ENCODE results near the gene LUM. TPM values are rescaled to one million over a fixed set of nuclear protein-coding genes. Genes with fewer than 3 reads are reported as not detected.

Gene LUM
- total and polyA plus RNA-seq, 2 donors (not counting 3 experiments of a cell fraction or from before 2014, with no cell fraction given), result 0.29 to 1.9 TPM

DNA sequence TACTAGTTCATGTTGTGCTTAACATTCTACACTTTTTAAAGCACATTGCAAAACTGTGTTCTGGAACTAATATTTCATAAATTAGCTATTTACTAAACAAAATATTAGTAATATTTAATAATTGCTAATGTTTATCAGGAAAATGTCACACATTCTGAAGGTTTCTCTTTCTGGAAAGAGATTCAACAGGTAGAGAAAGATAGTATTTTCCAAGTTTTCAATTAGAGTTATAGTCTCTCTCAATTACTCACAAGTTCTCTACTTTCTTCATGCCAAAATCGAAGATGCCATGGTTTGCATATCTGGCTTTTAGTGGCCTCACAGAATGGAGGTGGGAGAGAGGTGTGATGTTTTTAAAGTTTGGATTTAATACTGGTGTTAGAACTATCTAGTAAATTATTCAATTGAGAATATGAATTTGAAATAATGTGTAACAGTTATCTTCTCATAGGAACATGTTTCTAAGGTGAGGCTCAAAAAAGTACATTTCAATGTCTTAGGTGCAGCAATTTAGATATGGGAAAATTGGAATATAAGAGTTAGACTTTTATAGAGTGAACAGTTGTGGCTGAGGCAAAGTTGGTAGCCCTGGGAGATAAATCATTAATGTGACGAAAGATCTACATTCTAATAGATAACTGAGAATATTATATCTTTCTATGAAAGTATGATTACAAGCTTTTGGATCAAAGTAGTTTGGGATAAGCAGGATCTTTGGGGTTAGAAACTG lies 1.5 kb downstream of the LUM start:
- H3K27me3 ChIP-seq (ENCODE audit: control insufficient read depth in 2 of 2, insufficient read depth in 2 of 2, low read length in 2 of 2), result no peaks in the 10 kb centered on the region
- intact Hi-C loops (cut with micrococcal nuclease), result loop anchor here (1.0 to 2.0 kb wide), 3 partner anchors 131 to 246 kb away; no protein-coding TSS in a partner anchor
- H3K4me3 ChIP-seq (replicated peaks in 1 of 3; ENCODE audit: insufficient read depth in 1 of 3, low read depth in 1 of 3, low read length in 3 of 3), result no peak overlapping the region
- dilution Hi-C loops (cut with MboI; ENCODE audit: extremely low pct_ligation_motif_present, low sequenced_read_pairs), result no loop called here
- H3K9me1 ChIP-seq (replicated peaks; ENCODE audit: control insufficient read depth, extremely low read depth, insufficient read depth, low read length), result no peaks in the 10 kb centered on the region
- CTCF ChIA-PET, result interaction anchor here (1.0 to 3.3 kb wide), 19 partner anchors 9 to 246 kb away, joined by 3 to 26 read pairs (median 8); no protein-coding TSS in a partner anchor
- no peaks in the 10 kb centered on the region for H4K20me1 ChIP-seq (replicated peaks; ENCODE audit: control insufficient read depth, extremely low read depth, insufficient read depth, low read length)
- H2AFZ ChIP-seq (ENCODE audit: low read depth, low read length), result no peak overlapping the region
- no peak overlapping the region for H3K27ac ChIP-seq (ENCODE audit: insufficient read depth, low read depth, low read length)
- H3K9ac ChIP-seq (replicated peaks; ENCODE audit: extremely low read depth, insufficient read depth, low read length), result no peak overlapping the region
- peaks cover 2% of the 10 kb centered on the region for H3K4me1 ChIP-seq (ENCODE audit: control insufficient read depth, extremely low read depth, insufficient read depth, low read length)
- no peaks in the 10 kb centered on the region for H3K36me3 ChIP-seq (ENCODE audit: control insufficient read depth in 2 of 2, extremely low read depth in 1 of 2, insufficient read depth in 2 of 2, low read length in 2 of 2)
- TF ChIP-seq POLR2AphosphoS5 (IDR thresholded peaks at IDR 0.05; ENCODE audit: insufficient read depth, low read depth, low read length) (no peak), JUN (IDR thresholded peaks at IDR 0.05; ENCODE audit: borderline replicate concordance, insufficient read depth, insufficient read length, low read depth) (no peak)
- FAIRE-seq (no peak), DNase-seq (ENCODE audit: low read depth, low spot score) (no peak)
- no peaks in the 10 kb centered on the region for H3K9me3 ChIP-seq (replicated peaks; ENCODE audit: control insufficient read depth, insufficient read depth, low read length)
- no TSS peak for BruUV-seq (replicated peaks)
- POLR2A ChIA-PET, result no interaction called here
- no peaks in the 10 kb centered on the region for H3K79me2 ChIP-seq (ENCODE audit: control insufficient read depth, insufficient read depth, low read length)
- H3K4me2 ChIP-seq (ENCODE audit: insufficient read depth, low read length), result no peak overlapping the region

GRCh38 chr12:91109148-91109564 lies 2.1 kb downstream of the LUM start:
- Histone ChIP-seq H3K9ac (replicated peaks; ENCODE audit: extremely low read depth, insufficient read depth, low read length) (no peak overlapping the region), H4K20me1 (replicated peaks; ENCODE audit: control insufficient read depth, extremely low read depth, insufficient read depth, low read length) (no peaks in the 10 kb centered on the region), H3K4me2 (ENCODE audit: insufficient read depth, low read length) (no peak overlapping the region), H2AFZ (ENCODE audit: low read depth, low read length) (no peak overlapping the region), H3K4me3 (replicated peaks in 1 of 3; ENCODE audit: insufficient read depth in 1 of 3, low read depth in 1 of 3, low read length in 3 of 3) (no peak overlapping the region), H3K27ac (ENCODE audit: insufficient read depth, low read depth, low read length) (no peak overlapping the region), H3K36me3 (ENCODE audit: control insufficient read depth in 2 of 2, extremely low read depth in 1 of 2, insufficient read depth in 2 of 2, low read length in 2 of 2) (no peaks in the 10 kb centered on the region), H3K9me3 (replicated peaks; ENCODE audit: control insufficient read depth, insufficient read depth, low read length) (no peaks in the 10 kb centered on the region), H3K4me1 (ENCODE audit: control insufficient read depth, extremely low read depth, insufficient read depth, low read length) (peaks cover 2% of the 10 kb centered on the region), H3K9me1 (replicated peaks; ENCODE audit: control insufficient read depth, extremely low read depth, insufficient read depth, low read length) (no peaks in the 10 kb centered on the region), H3K79me2 (ENCODE audit: control insufficient read depth, insufficient read depth, low read length) (no peaks in the 10 kb centered on the region), H3K27me3 (ENCODE audit: control insufficient read depth in 2 of 2, insufficient read depth in 2 of 2, low read length in 2 of 2) (no peaks in the 10 kb centered on the region)
- BruUV-seq (replicated peaks), result no TSS peak
- FAIRE-seq, result peak; percentile 38
- POLR2A ChIA-PET, result no interaction called here
- peak; percentile 74 for DNase-seq (ENCODE audit: low read depth, low spot score)
- no peak for TF ChIP-seq MAX (IDR thresholded peaks at IDR 0.05; ENCODE audit: insufficient read depth, insufficient read length)
- TF ChIP-seq CTCF (IDR thresholded peaks at IDR 0.05; ENCODE audit: extremely low read depth in 1 of 2, insufficient read depth in 1 of 2, low read depth in 1 of 2, low read length in 2 of 2), result peak; percentile 67 to 69
- CTCF ChIA-PET, result interaction anchor here (0.5 to 3.3 kb wide), 42 partner anchors 8 to 639 kb away, joined by 3 to 30 read pairs (median 5); no protein-coding TSS in a partner anchor
- dilution Hi-C loops (cut with MboI; ENCODE audit: extremely low pct_ligation_motif_present, low sequenced_read_pairs), result no loop called here
- intact Hi-C loops (cut with micrococcal nuclease), result loop anchor here (1.0 to 2.0 kb wide), 3 partner anchors 131 to 246 kb away; no protein-coding TSS in a partner anchor

Data from endothelial cell of umbilical vein (primary cell).